Measurements from ENCODE around the gene COL23A1. TPM values are rescaled to one million over a fixed set of nuclear protein-coding genes. Genes with fewer than 3 reads are reported as not detected.

Gene COL23A1
- 1.2 and 1.9 TPM in 2 replicates for total RNA-seq (2014; rRNA removed; shearing (Covaris generic); ENCODE audit: low replicate concordance)

DNA sequence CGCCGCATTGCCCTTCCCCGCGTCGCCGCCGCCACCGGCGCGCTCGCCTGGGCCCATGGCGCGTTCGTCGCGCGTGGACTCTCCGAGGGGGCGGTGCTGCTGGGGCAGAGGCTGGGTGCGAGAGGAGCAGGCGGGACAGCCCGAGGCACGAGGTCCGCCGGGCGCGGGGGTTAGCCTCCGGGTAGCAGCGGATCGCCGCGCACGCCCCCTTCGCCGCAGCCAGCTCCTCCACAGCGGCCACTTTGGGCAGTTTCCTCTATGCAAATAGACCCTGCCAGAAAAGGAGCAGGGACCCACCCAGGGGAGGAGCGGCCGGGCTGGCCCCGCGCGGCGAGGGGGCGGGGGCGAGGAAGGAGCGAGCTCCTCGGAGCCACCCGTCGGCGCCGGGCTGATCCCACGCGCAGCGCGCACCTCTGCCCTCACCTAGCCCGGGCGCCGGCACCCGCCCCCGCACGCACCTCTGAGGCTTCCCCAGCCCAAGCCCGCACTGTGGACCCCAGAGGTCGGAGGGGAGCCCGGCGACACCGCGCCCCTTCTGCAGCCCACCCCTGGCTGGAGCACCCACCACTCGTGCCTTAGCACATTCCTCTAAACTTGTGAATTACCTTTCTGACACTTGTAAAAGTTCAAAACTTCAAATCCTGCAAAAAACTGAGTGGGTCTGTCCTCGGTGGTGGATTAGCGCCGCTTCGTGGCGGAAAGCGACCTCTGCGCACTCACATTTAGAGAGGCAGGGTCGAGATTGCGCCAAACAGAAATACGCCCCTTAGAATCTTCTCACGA is at the start of gene COL23A1:
Gene COL23A1 (minus strand): TSS at position 253 of the 783 bp plus-strand sequence.
- in situ Hi-C loops (cut with HindIII; ENCODE audit: low pct_unique_long_range_greater_than_20kb, low sequenced_read_pairs), result no loop called here
- DNase-seq (ENCODE audit: low read depth), result peak; percentile 82

DNA sequence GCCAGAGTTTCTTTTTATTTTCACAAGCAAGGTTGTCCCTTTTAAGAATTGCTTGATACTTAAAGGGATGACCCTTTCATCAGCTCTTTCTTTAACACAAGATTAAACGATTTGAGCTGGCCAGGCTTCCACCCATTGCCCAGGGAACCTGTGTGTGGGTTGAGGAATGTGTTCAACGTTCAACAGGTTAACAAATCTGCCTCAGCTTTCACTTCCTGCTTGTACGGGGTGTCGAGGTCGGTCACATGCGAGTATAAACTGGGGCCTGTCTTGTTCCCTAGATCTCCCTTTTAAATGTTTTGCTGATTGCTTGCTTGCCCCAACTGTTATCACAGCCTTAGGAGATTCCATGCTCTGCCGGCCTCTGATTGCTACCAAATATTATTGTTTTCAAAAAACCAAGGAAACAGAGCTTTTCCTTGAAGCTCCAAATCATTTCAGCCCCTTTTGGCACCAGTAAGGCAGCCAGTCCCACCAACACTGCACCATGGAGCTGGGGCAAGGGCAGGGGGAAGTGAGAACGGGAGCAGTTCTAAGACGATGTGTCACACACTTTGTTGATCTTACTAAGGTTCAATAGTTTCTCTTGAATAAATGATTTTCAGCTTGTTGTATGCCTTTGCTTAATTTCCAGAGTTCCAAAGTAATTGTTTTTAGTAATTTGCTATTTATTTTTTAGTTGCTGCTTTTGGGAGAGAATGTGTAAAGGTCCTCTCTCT is 47.3 kb upstream of the COL23A1 start:
- in situ Hi-C loops (cut with HindIII; ENCODE audit: low pct_unique_long_range_greater_than_20kb, low sequenced_read_pairs), result no loop called here
- DNase-seq (ENCODE audit: low read depth), result peak; percentile 49

DNA sequence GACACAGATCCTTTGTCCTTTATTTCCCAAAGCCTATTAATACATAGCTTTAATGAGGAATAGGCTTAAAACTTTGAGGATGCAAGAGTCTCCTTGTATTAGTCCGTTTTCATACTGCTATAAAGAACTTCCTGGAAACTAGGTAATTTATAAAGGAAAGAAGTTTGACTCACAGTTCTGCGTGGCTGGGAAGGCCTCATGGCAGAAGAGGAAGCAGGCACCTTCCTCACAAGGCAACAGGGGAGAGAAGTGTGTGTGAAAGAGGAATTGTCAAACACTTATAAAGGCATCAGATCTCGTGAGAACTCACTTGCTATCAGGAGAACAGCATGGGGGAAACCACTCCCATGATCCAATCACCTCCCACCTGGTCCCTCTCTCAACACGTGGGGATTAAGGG is 42.1 kb upstream of the COL23A1 start:
- no peak for DNase-seq (ENCODE audit: low read depth)
- in situ Hi-C loops (cut with HindIII; ENCODE audit: low pct_unique_long_range_greater_than_20kb, low sequenced_read_pairs), result no loop called here

DNA sequence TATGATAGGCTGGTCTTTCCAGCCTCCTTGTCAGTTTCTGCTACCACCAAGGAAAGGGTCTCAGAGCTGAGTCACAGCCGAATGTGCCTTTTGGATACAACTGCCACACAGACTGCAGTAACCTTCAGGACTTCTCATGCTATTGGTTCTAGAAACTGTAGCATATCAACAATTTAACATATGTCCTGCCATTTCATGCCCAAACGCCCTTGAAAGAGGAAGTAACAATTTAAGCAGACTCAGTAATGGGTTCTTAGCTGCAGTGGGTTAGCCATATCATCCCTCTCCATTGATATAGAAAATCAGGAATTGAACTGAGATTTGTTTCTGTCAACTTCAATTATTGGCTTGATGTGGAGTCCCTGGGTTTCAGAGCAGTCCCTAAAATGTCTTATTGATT is 40.8 kb upstream of the COL23A1 start:
- in situ Hi-C loops (cut with HindIII; ENCODE audit: low pct_unique_long_range_greater_than_20kb, low sequenced_read_pairs), result no loop called here
- DNase-seq (ENCODE audit: low read depth), result no peak

DNA sequence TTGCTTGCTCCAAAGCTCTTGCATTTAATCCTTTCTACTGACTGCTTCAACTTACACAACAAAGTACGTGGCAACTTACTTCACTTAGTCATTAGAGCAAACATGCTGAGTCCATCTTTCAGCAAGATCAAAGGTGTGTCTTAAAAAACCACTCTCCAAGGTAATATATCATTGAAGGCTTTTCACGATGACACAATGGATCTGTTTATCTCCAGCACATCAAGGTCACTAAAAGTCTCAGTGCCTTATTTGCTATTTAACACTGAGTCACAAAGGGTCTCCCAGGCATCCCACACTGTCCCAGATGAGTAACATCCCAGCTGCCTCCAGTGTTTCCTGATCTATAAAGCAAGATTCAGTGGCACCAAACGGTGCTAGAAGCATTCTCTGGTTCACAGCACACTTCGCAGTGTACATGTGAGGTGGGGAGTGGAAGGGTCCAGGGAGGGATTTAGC is 40.3 kb upstream of the COL23A1 start:
- peak; percentile 49 for DNase-seq (ENCODE audit: low read depth)
- in situ Hi-C loops (cut with HindIII; ENCODE audit: low pct_unique_long_range_greater_than_20kb, low sequenced_read_pairs), result no loop called here

DNA sequence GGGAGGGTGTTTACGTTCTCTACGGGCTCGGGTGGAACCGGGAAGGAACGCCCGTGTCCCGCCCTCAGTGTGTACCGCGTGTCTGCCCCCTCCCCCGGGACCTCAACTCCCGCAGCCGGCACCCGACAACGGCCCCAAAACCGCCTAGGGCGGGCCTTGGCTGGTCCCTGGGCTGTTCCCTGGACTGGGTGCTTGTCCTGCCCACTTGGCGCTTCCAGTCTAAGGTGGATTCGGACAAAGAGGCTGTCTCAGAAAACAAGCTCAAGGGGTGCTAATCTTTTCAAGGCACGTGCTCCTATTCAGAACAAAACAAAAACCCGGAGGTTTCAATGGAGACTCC is 37.0 kb upstream of the COL23A1 start:
- DNase-seq (ENCODE audit: low read depth), result no peak
- in situ Hi-C loops (cut with HindIII; ENCODE audit: low pct_unique_long_range_greater_than_20kb, low sequenced_read_pairs), result no loop called here

DNA sequence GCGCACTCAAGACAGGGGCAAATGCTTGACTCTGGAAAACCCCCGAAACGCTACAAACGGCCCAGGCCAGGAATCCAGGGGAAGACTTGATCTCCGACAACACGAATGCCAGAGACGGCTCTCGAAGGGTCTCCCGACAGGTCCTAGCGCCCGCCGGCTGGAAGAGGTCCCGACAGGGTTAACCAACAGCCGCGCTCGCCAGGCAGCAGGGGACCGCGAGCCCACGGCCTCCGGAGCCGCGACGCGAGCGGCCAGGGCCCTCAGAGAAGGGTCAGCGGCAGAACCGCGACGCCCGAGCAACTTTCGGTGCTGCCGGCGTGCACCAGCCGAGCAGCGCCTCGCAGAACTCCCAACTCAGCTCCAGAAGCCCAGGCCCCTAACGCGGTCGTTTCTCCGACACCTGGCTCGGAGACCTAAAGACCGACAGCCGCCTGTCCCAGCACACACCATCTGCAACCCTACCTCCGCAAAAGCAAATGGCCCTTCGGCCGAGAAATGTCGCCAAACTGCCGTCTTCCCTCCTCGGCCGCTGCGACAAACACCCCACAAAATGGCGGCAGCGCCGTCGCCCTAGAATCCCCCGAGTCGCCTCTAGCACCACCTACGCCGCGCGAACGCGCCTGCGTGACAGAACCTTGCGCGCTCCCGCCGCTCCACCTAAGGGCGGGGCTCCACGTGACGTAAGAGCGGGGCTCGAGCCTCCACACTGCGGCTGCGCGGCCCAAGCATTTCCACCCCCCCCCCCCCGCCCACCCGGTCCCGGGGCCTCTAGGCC is 36.5 kb upstream of the COL23A1 start, which contains the start of gene CLK4:
Gene CLK4 (minus strand): TSS at position 567 of the 775 bp plus-strand sequence. CDS start 3,634 bp downstream, outside the sequence.
- DNase-seq (ENCODE audit: low read depth), result peak; percentile 90
- in situ Hi-C loops (cut with HindIII; ENCODE audit: low pct_unique_long_range_greater_than_20kb, low sequenced_read_pairs), result no loop called here

DNA sequence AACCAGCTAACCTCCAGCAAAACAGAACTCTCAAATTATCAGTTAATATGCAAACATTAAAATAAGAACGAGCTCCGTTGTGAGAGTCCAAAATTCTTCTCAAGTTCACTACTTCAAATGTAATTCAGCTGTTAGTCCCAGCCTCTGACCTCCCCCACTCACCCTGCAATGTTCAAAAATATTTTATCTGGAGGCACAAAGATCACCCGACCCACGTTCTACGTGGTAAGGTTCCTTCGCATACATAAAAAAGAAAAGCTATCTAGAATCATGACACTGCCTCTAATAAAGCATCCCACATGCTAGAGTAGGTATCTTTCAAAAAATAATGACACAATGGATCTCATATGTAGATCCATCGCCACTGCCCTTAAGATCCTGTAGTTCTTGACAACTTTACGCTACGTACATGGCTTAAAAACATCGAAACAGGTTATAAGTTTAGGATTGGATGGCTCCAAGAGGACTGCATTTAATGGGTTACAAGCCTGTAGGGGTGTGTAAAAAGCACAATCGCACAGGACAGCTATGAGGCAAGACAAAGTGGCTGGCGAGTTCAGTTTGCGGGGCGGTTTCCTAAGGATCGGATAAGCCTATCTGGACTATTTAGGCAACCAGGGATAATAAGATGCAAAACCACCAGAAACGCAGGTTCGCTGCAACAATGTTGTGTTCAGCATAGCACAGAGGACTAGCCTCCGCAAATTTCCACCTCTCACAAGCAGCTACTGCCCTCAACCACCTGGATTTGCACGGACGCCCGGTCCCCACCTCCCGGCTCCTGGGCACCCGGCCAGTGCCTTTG is 35.7 kb upstream of the COL23A1 start:
- no peak for DNase-seq (ENCODE audit: low read depth)
- in situ Hi-C loops (cut with HindIII; ENCODE audit: low pct_unique_long_range_greater_than_20kb, low sequenced_read_pairs), result no loop called here

DNA sequence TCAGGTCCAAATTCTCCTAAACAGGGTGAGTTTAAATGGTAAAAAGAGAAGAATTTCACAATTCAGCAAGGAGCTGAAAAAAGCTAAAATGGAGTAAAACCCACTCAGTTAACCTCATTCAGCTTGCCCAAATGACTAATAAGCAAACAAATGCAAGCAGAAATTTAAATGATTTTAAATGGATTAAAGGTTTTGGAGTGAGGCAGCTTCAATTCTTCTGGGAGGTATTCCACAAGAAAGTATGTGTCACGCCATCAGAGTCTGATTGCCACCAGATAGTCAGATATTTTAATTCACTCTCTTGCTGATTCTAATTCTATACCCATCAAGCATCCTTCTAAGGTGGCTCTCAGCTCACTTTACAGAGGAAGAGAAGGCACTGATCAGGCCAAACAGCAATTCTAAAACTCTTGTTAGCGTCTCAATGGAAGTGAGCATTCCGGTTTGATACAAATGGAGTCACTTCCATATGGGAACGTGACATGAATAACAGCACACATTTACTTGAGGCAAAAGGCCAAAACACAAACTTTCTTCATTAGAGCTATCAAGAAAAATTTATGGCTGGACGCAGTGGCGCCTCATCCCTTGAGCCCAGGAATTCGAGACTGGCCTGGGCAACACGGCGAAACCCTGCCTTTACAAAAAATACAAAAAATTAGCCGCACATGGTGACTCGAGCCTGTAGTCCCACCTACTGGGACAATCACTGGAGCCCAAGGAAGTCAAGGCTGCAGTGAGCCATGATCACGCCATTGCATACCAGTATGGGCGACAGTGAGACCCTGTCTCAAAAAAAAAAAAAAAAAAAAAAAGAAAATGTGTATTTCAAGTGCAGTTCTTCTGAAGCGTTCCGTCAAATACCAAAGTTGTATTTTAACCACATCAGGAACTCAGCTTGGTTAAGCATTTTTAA is 34.7 kb upstream of the COL23A1 start:
- DNase-seq (ENCODE audit: low read depth), result peak; percentile 65

DNA sequence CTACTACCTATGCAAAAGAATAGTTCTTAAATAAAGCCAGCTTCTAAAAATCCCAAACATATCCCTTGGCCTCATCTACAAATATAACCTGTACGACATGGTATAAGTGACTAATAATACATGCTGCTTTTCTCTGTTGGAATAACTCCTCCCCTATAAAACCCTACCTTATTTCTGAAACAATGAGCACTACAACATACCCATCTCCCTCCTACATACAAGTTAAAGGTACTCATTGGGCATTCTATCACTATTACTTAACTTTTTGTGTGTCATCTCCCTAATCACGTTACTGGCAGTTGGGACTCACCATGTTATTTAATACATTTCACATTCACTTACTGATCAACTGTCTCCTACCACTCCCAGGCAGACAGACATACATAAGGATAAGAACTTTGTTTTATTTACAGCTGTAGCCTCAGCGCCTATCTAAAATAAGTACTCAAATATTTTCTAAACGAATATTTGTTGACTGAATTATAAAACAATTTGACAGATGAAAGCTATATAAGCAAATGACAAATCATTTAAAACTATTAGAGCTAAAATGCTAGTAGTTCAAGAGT is 32.6 kb upstream of the COL23A1 start:
- in situ Hi-C loops (cut with HindIII; ENCODE audit: low pct_unique_long_range_greater_than_20kb, low sequenced_read_pairs), result no loop called here
- no peak for DNase-seq (ENCODE audit: low read depth)

More for the DNA sequence above, 34.7 kb upstream of the COL23A1 start:
- in situ Hi-C loops (cut with HindIII; ENCODE audit: low pct_unique_long_range_greater_than_20kb, low sequenced_read_pairs), result no loop called here

DNA sequence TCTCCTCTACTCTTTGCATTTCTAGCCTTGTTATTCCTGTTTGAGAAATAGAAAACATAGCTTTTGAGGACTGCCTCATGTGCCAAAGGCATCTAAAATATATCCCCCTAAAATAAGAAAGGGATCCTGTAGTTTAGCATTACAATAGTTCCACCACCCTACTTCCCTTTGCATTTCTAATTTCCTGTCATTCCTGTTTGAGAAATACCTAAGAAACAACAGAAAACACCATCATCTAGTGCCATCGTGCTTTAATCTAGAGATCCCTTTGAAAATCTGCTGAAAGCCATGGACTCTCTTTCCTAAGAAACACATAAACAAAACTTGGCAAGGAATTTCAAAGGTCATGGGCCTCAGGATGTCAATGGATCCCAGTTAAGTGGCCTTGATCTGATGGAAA is 29.2 kb upstream of the COL23A1 start:
- in situ Hi-C loops (cut with HindIII; ENCODE audit: low pct_unique_long_range_greater_than_20kb, low sequenced_read_pairs), result no loop called here
- no peak for DNase-seq (ENCODE audit: low read depth)

DNA sequence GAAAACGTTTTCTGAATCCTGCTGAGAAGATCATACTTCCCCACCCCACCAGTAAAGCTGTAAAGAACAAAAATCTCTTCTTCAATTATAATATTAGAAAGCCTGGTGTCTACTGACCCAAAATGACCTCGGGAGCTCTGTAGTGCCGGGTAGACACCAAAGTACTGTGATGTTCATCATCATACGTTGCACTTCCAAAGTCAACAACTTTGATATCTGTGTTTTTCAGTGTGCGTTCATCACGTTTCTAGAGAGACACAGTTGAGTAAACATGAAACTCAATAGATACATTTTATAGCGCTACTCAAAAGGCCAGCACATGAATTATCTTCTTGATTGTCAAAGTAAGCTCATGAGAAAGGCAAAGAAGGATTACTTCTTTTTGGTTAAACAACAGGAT is 22.1 kb upstream of the COL23A1 start:
- in situ Hi-C loops (cut with HindIII; ENCODE audit: low pct_unique_long_range_greater_than_20kb, low sequenced_read_pairs), result no loop called here
- DNase-seq (ENCODE audit: low read depth), result no peak

DNA sequence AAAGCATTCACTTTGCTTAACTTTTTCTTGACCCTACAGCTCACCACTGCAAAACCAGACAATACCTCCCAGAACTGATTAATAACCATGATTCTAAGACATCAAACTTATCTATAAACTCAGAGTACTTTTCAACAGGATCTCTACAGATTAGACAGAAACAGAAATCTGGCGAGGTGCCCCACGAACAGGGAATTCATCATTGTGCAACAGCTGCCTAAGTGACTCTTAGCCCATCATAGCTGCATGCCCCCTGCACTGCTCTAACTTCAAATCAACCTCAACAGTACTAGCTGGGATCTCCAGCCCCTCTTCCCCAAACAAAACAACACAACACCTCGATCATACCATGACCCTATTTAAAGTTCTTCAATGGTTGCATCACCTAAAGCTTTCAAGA is 16.1 kb upstream of the COL23A1 start:
- in situ Hi-C loops (cut with HindIII; ENCODE audit: low pct_unique_long_range_greater_than_20kb, low sequenced_read_pairs), result no loop called here
- no peak for DNase-seq (ENCODE audit: low read depth)

DNA sequence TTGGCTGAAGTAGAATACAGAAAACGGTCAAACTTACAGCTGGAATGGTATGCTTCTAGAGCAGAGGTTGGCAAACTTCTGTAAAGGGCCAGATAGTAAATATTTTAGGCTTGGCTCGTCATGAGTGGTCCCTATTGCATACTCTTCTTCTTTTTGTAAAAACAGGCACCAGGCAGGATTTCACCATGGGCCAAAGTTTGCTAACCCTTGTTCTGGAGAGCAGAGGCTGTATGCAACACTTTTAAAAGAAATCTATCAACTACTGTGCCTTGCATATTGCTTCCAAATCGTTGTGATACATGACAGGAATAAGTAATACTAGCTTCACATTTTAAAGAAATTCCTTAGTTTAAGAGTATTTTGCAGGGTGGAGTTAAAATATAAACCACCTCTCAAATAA is 15.6 kb upstream of the COL23A1 start:
- in situ Hi-C loops (cut with HindIII; ENCODE audit: low pct_unique_long_range_greater_than_20kb, low sequenced_read_pairs), result no loop called here
- DNase-seq (ENCODE audit: low read depth), result no peak

DNA sequence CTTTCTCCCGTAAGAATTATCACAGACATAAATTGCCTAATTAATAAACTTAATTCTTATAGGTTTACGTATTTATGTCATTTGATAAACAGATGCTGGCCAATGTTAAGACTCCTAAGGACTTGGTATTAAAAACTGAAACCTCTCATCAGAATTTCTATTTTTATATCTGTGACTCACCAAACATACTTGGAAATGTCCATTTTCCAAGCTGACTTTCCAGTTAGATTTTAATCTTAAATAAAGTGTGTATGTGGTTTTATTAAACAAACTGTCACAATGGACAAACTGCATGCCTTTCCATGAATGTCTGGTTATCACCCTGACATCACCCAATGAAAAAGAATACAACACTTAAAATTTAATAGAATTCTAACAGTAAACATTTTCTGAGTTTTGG is 12.6 kb upstream of the COL23A1 start:
- in situ Hi-C loops (cut with HindIII; ENCODE audit: low pct_unique_long_range_greater_than_20kb, low sequenced_read_pairs), result no loop called here

DNA sequence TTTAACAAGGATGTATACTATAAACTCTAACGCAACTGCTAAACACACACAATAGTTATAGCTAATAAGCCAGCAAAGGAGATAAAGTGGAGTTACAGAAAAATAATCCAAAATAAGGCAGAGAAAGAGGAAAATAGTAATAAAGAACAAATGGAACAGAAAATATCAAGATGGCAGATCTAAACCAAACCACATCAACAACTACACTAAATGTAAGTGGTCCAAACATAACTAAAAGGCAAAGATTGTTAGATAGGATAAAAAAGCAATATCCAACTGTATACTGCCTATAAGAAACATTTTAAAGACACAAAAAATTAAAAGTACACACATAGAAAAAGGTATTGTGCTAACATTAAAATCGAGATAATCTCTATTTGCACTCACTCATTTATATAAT is 5.6 kb upstream of the COL23A1 start:
- in situ Hi-C loops (cut with HindIII; ENCODE audit: low pct_unique_long_range_greater_than_20kb, low sequenced_read_pairs), result no loop called here
- DNase-seq (ENCODE audit: low read depth), result no peak

More for the DNA sequence above, 12.6 kb upstream of the COL23A1 start:
- DNase-seq (ENCODE audit: low read depth), result no peak

DNA sequence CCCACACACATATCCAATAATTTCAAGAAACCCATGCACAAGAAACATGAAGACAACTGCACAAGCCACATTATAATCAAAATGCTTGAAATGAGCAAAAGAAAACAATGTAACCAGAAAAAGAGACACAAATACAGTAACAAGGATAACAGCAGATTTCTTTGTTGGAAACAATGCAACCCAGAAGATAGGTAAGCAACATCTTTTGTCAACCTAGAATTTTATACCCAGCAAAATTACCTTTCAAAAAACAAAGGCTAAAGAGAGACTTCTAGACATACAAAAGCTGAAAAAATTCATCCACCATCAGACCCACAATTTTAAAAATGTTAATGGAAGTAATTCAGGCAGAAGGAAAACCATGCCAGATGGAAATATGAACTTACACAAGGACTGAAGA is 5.0 kb upstream of the COL23A1 start:
- DNase-seq (ENCODE audit: low read depth), result no peak
- in situ Hi-C loops (cut with HindIII; ENCODE audit: low pct_unique_long_range_greater_than_20kb, low sequenced_read_pairs), result no loop called here
